ENCODE measurements around the gene SLC36A2.
A peak's percentile ranks its signal among the peaks of the same experiment; 100 is the strongest.
"Not testable (repeated sequence)": the region's sequence is repeated elsewhere in the genome, so short reads cannot be mapped to it uniquely, and the experiment has no call there.

SLC36A2 gene

DNA sequence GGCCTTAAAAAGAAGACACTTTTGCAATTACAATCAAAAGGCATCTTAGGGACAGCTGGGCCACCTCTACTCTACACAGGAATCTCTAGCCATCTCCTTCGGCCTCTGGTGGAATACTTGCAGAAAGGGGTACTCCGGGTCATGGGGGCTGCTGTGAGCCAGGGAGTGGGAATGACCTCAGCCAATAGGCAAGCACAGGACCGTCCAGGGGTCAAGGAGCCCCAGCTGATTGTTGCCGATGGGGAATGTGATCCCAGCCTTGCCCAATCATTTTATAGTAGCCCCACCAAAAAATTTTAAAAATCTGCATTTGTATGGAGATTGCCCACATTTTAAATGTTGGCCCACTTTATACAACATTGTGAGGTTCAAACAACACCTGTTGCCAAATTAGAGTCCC is 26.9 kb downstream of the SLC36A2 start:
- DNase-seq = no peak

DNA sequence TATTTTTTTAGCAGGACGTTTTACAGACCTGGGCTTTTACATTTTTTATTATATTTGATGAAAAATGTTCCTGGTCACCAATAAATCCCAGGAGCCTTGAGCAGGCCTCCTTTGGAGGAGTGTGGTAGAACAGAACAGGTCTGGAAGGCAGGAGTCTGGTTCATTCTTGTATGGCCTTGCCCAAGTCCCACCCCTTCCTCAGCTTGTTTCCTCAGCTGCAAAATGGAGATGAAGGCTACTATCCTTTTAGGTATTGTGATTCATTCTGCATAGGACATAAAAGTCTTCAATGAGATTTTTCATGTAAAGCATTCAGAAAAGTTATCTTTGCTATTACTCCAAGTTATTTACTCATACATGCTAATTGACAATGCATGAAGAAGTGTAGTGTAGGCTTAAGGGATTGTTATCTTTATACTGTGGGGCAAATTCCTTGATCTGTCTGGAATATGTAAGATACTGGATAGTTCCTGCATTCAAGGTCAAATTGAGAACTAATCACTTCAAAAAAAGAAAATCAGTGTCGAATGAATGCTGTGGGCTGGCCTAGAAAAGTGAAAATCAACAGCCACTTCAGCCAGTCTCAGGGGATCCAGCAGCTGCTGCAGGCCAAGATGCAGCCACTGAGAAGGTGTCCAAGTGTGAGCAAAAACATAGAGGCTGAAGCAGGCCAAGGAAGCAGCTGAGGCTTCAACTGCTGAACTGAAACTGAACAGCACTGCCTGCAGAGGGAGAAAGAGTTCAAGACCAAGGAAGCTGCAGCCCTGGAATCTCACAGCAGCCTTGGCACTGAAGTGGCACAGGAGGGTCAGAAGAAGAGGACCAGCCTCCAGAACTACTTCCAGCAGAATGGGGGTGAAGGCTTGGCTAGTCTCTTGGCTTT is 28.3 kb downstream of the SLC36A2 start:
- DNase-seq = no peak

DNA sequence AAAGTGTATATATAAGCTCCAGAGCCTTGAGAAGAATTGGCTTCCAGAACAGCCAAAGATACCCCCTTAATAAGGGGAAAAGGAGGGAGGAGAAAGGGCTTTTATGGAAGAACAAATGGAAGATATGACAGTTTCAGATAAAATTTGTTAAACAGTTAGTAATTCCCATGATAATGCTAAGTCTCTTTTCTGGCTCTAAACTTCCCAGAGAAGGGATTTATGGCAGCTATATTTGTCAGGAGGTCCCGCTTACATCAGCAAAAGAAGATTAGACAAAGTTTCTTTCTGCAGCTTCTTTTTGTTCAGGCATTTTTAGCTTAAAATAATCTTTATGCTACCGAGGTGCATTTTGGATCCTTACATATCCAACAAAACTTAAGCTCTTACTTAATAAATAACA is 29.5 kb downstream of the SLC36A2 start:
- DNase-seq = no peak

DNA sequence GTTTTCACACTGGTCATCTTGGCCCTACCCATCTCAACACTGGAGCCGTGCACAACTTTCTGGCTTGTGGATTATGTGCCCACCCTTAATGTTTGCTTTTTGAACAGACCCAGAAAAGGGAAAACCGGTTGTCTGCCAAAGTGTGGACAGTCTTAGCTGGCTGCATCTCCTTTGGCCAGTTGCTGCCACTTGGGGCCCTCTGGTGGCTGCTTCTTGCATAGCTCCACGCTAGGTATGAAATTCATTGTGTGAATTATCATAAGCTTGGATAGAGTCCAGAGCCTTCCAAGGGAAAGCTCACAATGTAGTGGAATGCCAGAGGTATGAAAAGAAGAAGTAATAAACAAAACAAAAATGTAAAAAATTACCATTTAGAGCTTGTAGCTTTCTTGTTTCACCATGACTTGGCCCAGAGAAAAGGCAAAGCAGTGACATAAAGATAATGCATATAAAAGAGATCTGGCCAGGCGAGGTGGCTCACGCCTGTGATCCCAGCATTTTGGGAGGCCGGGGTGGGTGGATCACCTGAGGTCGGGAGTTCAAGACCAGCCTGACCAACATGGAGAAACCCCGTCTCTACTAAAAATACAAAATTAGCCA is 31.3 kb downstream of the SLC36A2 start:
- peak; percentile 71 for DNase-seq

DNA sequence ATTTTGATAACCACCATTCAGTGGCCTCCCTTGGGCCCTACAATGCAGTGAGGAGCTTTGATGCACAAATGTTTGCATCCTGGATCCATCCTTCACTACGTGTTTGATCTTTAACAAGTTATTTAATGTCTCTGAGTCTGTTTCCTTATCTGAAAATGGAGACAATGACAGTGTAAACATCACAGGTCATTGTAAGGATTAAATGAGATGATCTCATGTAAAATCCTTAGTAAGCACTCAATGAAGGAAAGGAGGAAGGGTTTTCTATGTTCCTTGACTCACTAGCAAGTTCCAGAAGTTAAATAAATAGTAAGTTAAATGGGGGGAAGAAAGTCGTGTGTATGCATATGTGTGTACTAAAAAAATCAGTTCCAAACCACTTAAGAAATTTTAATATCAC is 34.0 kb downstream of the SLC36A2 start:
- DNase-seq = no peak

DNA sequence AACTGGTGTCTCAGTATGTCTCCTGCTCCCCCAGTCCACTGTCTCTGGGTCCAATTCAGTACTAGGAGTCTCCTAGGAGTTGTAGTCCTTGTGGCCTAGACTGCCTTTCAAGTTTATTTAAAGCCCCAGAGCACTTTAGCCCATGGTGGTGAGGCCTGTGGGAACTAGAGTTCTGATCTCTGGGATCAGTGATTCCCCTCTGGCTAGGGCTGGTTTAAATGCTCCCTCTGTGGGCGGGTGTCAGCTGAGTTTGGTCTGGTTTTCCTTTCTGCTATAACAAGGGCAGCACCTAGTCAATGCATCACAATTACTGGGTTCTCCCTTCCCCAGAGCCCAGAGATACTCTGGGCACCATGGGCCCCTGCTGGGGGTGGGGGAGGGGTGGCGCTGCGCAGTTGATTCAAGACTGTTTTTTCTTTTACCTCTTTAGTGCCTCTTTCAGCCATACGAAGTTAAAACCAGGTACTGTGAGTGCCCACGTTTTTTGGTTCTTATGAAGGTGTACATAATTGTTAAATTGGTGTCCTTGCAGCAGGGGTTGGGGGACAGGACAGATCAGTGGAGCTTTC is 34.5 kb downstream of the SLC36A2 start:
- no peak for DNase-seq

DNA sequence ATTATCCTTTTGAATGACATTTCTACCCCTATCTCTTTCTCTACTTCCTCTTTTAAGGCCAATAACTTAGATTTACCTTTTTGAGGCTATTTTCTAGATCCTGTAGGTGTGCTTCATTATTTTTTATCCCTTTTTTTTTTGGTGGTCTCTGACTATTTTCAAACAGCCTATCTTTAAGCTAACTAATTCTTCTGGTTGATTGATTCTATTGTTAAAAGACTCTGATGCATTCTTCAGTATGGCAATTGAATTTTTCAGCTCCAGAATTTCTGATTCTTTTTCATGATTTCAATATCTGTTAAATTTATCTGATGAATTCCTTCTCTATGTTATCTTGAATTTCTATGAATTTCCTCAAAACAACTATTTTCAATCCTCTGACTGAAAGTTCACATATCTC is 36.4 kb downstream of the SLC36A2 start:
- no peak for DNase-seq

DNA sequence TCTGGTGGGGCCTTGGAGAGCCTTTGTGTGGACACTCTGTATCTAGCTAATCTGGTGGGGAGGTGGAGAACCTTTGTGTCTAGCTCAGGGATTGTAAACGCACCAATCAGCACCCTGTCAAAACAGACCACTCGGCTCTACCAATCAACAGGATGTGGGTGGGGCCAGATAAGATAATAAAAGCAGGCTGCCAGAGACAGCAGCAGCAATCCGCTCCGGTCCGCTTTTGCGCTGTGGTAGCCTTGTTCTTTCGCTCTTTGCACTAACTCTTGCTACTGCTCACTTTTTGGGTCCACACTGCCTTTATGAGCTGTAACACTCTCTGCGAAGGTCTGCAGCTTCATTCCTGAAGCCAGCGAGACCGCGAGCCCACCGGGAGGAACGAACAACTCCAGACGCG is 37.5 kb downstream of the SLC36A2 start:
- DNase-seq = not testable (repeated sequence)

DNA sequence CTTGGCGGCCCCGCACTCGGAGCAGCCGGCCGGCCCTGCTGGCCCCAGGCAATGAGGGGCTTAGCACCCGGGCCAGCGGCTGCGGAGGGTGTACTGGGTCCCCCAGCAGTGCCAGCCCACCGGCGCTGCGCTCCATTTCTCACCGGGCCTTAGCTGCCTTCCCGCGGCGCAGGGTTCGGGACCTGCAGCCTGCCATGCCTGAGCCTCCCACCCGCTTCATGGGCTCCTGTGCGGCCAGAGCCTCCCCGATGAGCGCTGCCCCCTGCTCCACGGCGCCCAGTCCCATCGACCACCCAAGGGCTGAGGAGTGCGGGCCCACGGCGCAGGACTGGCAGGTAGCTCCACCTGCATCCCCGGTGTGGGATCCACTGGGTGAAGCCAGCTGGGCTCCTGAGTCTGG is 38.1 kb downstream of the SLC36A2 start:
- not testable (repeated sequence) for DNase-seq

DNA sequence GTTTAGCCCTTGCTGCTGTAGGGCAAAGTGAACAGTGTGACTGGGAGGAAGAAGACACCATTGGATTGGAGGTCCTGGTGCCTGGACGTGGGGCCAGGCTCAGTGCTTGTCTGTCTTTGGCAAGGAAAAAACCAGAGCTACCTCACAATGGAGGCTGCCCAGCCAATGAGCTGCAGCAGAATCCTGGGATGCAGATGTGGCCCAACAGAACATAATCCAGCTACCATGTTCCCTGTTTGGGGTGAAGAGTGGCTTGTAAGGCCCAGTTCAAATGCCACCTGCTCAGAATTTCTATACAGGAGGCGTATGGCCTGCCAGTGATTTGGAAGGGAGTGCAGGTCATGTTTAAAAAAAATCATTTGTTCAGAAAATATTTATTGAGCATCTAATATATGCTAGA is 43.7 kb downstream of the SLC36A2 start, which contains the start of gene SLC36A3:
Gene SLC36A3, minus strand, starts transcription at position 101 of the 400 bp plus-strand sequence. CDS start 412 bp downstream, outside the sequence.
- no peak for DNase-seq

DNA sequence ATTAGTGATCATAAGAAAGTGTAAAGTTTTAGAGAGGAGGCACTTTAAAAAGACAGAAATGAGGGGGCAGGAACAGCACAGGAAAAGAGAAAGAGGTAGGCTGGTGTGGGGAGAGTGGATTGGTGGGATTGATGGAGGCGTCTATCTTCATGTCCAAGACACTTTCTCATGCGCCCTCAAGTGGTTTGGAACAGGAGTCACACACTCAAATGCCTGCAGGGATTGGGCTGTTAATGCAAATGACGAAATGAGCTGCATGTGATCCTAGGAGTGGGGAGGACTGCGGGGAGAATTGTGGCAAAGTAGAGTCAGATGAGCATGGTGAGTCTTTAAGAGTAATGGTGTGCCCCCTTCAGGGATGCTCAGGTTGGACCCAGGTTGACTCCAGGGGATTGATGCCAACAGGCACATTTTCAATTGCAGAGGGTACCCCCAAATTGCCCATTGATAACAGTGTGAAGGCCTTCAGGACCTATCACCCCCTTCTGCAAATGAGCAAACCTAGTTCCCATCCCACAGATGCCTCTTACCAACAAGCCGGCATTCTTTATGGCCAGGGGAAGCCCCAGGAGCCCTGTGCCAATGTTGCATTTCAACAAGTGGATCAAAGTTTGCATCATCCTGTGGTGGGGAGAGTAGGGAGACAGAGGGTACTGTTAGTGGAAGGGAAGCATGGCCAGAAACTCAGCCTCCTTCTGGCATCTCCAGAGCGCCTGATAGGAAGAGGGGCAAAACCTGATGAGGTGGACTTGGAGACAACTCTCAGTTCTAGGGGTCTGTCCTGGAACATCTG is 49.1 kb downstream of the SLC36A2 start:
- no peak for DNase-seq

DNA sequence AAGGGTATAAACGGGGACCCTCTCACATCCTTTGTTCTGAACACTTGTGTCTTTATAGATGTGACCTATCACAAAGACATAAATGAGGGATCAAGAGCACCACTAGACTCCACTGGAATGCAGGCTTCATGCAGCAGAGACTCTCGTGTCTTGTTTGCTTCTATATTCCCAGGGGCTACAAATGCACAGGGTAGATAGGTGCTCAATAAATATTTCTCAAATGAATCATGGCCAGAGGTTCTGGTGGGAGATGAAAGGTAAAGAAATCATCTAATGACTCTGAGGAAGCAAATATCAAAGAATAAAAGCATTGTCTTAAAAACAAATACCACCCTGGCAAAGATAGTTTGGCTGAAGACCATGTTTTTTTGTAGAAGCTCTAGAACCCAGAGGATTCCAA is 50.4 kb downstream of the SLC36A2 start:
- DNase-seq = no peak

DNA sequence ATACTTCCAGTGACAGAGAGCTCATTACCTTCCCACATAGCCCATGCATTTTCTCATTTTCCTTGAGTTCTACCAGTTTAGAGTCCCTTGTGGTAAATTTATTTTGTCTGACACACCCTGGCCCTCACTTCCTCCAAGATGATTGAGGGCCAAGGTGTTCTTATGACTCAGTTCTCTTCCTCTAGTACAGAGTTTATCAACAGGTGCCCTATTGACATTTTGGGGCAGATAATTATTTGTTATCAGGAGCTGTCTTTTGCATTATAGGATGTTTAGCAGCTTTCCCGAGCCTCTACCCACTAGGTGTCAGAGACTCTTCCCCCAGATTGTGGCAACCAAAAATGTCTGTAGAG is 50.9 kb downstream of the SLC36A2 start:
- DNase-seq = no peak

DNA sequence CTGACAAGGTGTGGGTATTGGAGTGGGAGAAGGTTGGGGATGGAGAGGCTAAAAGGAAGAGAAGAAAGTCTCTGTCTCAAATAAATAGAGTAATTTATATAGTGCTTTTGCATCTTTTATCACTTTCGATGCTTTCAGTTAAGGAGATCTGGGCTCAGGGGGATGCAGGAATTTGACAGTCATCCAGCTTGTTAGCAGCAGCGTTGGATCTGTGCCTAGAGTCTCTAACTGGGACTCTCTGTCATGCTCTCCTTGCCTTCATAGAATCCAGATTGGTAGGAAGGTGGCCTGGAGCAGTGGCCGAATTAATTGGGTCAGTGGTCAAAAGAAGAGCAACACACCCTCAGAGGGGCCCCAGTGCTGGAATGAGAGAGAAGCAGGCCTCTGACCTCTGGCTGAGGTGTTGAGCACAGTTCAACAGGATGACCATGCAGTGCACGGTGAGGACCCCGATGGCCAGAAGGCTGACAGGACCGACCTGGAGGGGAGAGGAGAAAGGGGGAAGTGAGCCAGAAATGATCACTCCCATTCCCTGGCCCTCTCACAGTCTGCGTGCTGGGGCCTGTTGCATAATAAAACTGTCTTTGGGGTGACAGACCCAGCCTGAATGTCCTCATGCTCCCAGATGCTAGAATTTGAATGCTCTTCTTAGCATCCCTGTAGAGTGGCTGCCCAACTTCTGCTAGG is 51.4 kb downstream of the SLC36A2 start:
- no peak for DNase-seq

DNA sequence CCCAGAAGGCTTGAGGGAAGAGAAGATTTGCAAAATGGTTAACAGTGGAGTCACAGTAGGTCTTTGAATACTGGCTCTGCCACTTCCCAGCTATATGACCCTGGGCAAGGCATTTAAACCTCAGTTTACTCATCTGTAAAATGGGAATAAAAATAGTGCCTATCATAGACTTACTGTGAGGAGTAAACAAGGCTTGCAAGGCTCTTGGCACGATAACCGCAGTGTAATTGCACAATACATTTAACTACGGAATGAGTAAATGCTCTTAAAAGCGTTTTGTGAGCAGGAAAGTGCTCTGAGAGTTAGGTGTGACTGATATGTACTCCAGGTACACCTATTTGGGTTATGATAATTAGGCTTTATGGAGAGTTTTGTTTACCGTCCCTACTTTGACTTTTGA is 52.2 kb downstream of the SLC36A2 start:
- no peak for DNase-seq

DNA sequence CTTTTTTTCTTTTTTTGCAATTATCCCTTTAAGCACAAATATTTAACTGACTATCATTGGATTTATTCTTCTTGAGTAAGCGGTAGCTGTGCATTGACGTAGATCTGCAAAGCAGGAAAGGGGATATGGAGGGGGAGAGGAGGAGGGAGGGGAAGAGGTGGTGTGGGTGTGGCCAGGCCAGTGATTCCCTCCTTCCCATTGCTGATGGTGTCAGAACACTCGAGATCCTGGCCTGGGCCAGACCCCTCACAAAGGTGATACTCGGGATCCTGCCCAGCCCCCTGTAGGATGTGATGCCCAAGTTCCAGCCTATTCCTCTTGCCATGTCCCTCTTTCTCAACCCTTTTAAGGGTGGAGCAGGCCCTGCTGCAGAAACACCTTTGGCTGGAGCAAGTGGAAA is 53.7 kb downstream of the SLC36A2 start:
- no peak for DNase-seq

DNA sequence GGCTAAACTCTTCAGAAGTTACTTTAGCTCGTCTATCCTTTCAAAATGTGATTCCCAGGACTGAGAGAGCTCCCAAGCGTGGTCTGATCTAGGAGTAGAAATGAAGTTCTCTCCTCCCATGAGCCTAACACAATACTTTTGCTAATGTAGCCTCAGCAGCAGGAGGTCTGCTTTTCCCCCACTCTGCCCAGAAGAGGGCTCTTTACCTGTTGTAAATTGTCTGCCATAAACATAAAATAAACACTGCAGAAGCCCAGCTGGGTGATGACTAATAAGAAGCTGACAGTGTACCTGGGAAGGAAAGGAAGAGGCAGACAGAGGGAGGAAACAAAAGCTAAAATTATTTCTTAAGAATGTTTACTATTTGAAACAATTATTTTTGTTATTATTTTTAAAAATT is 59.2 kb downstream of the SLC36A2 start:
- no peak for DNase-seq

DNA sequence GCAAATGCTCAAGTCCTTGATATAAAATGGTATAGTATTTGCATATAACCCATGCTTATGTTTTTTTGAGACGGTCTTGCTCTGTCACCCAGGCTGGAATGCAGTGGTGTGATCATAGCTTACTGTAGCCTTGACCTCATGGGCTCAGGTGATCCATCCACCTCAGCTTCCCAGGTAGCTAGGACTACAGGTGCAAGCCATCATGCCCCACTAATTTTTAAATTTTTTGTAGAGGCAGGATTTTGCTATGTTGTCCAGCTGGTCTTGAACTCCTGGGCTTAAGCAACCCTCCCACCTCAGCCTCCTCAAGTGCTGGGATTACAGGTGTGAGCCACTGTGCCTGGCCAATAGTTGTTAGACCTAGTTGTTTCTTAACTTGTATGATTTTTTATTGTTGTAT is 61.1 kb downstream of the SLC36A2 start:
- no peak for DNase-seq

DNA sequence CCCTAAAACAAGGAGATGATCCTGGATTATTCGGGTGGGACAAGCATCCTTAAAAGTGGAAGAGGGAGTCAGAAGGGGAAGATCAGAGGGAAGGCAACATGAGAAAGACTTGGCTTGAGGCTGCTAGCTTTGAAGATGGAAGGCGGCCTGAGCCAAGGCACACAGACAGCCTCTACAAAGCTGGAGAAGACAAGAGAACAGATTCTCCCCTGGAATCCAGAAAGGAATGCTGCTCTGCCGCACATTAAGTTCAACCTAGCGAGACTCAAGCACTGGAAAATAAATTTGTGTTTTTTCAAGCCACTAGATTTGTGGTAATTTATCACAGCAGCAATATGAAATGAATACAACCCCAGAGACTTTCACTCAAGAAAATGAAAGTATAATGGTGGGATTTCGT is 61.7 kb downstream of the SLC36A2 start:
- no peak for DNase-seq

DNA sequence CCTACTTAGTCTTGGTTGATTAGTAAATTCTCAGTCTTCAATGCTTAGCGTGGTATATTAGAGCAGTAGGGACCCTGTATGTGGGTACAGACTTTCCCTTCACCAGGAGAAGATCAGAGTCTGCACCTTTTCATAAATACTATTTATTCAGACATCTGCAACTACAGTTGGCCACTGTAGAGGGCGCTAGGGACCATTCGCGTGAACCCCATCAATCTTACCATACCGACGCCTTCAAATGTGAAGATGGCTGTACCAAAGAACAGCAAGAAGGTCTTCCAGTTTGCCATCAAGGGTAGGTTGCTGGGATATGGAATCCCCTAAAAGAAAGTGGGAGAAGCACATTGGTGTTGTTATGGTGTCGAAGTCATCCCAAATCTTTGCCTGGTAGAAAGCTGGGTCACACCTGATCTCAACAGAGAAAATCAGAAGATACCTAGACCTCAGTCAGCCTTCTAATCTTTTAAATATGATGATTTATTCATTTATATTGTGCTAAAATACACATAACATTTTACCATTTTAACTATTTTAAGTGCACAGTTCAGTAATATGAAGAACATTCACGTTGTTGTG is 62.9 kb downstream of the SLC36A2 start:
- no peak for DNase-seq

DNA sequence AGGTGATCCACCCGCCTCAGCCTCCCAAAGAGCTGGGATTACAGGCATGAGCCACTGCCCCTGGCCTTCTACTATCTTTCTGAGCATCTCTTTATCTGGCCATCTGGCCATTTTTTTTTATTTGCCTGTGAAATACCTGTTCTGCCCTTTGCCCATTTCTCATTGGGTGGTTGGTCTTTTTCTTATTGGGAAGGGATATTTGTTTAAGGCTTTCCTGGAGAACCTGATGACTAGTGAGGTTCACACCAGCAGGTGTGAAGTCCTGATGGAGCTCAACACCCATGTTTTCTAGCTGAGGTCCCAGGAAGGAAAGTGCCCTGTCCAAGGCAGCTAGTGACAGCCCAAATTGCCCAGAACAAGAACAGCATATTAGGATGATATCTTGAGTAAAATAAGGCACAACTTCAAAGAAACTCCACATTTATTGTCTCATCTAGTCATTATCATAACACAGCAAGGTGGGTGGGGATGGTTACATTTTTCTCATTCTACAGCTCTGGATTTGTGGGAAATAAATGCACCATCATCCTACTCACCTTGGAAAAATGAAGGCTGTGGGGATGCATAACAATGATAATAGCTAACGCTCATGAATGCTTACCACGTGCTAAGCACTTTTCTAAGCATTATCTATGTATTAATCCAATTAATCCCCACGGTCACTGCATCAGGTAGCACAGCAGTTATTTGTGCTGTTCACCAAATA is 64.1 kb downstream of the SLC36A2 start:
- no peak for DNase-seq
